ENCODE data around the gene PRAMEF20.

DNA sequence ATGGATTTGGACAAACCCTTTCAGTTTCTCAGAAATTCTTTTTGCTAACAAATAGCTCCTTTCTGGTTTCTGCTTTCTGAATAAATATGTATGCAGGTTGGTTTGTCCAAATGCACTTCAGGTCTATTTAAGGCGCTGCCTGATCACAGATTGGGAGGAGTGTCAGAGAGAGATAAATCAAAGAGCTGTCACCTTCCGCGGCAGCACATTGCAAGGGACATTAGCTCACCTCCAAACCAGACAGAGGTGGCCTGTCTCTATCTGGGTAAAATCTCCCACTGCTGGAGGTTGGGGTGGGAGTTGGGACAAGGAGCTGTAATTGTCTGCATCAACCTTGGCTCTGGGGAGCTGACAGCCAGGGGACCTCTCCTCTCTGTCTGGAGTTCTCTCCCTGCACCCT, 25.2 kb downstream of the PRAMEF20 start:
- TF ChIP-seq EZH2 (IDR thresholded peaks at IDR 0.05): no peak
- TF ChIP-seq, protein P1, sequence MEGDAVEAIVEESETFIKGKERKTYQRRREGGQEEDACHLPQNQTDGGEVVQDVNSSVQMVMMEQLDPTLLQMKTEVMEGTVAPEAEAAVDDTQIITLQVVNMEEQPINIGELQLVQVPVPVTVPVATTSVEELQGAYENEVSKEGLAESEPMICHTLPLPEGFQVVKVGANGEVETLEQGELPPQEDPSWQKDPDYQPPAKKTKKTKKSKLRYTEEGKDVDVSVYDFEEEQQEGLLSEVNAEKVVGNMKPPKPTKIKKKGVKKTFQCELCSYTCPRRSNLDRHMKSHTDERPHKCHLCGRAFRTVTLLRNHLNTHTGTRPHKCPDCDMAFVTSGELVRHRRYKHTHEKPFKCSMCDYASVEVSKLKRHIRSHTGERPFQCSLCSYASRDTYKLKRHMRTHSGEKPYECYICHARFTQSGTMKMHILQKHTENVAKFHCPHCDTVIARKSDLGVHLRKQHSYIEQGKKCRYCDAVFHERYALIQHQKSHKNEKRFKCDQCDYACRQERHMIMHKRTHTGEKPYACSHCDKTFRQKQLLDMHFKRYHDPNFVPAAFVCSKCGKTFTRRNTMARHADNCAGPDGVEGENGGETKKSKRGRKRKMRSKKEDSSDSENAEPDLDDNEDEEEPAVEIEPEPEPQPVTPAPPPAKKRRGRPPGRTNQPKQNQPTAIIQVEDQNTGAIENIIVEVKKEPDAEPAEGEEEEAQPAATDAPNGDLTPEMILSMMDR (IDR thresholded peaks at IDR 0.05): no peak

Measured in neural progenitor cell (in vitro differentiated cells).